Mammary epithelial cell (primary cell): ENCODE measurements around the gene ADSS1.

Experiments used
- EZH2 ChIP-seq: IDR thresholded peaks from 2 replicates; pipeline ENCODE4 v1.6.1; 2012; ENCODE audit warnings: low read length, inconsistent platforms, borderline replicate concordance
- TF ChIP-seq, protein P1 (sequence below), 2 donors: IDR thresholded peaks in 1 of 2; conservative IDR thresholded peaks in 1 of 2; 2 replicates each; pipeline ENCODE4 v1.5.1; 2011 to 2012; ENCODE audit warnings: inconsistent platforms in 2 of 2, low read length in 2 of 2, mild to moderate bottlenecking in 2 of 2, control low read depth in 1 of 2, low read depth in 1 of 2; ENCODE audit not compliant: insufficient read depth in 1 of 2; ENCODE audit errors: extremely low read depth in 1 of 2

GRCh38 chr14:104741108-104741802 is 17.2 kb downstream of the ADSS1 start:
- TF ChIP-seq, protein P1, sequence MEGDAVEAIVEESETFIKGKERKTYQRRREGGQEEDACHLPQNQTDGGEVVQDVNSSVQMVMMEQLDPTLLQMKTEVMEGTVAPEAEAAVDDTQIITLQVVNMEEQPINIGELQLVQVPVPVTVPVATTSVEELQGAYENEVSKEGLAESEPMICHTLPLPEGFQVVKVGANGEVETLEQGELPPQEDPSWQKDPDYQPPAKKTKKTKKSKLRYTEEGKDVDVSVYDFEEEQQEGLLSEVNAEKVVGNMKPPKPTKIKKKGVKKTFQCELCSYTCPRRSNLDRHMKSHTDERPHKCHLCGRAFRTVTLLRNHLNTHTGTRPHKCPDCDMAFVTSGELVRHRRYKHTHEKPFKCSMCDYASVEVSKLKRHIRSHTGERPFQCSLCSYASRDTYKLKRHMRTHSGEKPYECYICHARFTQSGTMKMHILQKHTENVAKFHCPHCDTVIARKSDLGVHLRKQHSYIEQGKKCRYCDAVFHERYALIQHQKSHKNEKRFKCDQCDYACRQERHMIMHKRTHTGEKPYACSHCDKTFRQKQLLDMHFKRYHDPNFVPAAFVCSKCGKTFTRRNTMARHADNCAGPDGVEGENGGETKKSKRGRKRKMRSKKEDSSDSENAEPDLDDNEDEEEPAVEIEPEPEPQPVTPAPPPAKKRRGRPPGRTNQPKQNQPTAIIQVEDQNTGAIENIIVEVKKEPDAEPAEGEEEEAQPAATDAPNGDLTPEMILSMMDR (conservative IDR thresholded peaks at IDR 0.05 in 1 of 2, IDR thresholded peaks at IDR 0.05 in 1 of 2; ENCODE audit: extremely low read depth in 1 of 2, insufficient read depth in 1 of 2, low read depth in 1 of 2, low read length in 2 of 2): no peak
- no peak for TF ChIP-seq EZH2
